AG08396 (cell line): Measurements from ENCODE around the gene HOXA7.
A peak's percentile ranks its signal among the peaks of the same experiment; 100 is the strongest.

Source experiments
- DNase-seq: peaks from one replicate; pipeline ENCODE4 v3.0.0; 2012; ENCODE audit warnings: low spot score, mixed read lengths

The HOXA7 gene

GRCh38 chr7:27193335-27194001 lies 37.0 kb upstream of the HOXA7 start:
- no peak for DNase-seq

- peak; percentile 61 for DNase-seq
Measured at GRCh38 chr7:27192546-27193334, 36.3 kb upstream of the HOXA7 start.

- no peak for DNase-seq
Measured at GRCh38 chr7:27191833-27192545, 35.5 kb upstream of the HOXA7 start.

GRCh38 chr7:27191161-27191731 lies 34.8 kb upstream of the HOXA7 start:
- no peak for DNase-seq

- no peak for DNase-seq
Measured at GRCh38 chr7:27189997-27190748, 33.7 kb upstream of the HOXA7 start.

- DNase-seq: no peak
Measured at GRCh38 chr7:27189295-27189996, 33.0 kb upstream of the HOXA7 start.

- DNase-seq: no peak
Measured at GRCh38 chr7:27188386-27189294, 32.2 kb upstream of the HOXA7 start.

GRCh38 chr7:27187475-27188385 lies 31.3 kb upstream of the HOXA7 start:
- no peak for DNase-seq

GRCh38 chr7:27186668-27187474 lies 30.4 kb upstream of the HOXA7 start:
- DNase-seq: no peak

GRCh38 chr7:27185854-27186667 lies 29.6 kb upstream of the HOXA7 start:
- DNase-seq: no peak

GRCh38 chr7:27185013-27185853 lies 28.8 kb upstream of the HOXA7 start, which contains the start of gene HOXA11:
HOXA11 (minus strand) TSS chr7:27185232; CDS start chr7:27185144, 88 bp downstream.
- peak; percentile 67 for DNase-seq

- peak; percentile 60 for DNase-seq
Measured at GRCh38 chr7:27184337-27185012, 28.0 kb upstream of the HOXA7 start.

- no peak for DNase-seq
Measured at GRCh38 chr7:27183682-27184336, 27.3 kb upstream of the HOXA7 start.

GRCh38 chr7:27182861-27183681 lies 26.6 kb upstream of the HOXA7 start:
- DNase-seq: no peak
